ENCODE results near the gene OSTM1. TPM values are rescaled to one million over a fixed set of nuclear protein-coding genes. Genes with fewer than 3 reads are reported as not detected.

OSTM1 gene
- polyA plus RNA-seq, 1 of the 3 experiments (the other 2 are of a cell fraction) = 10.1 TPM

- TF ChIP-seq ELF1 (IDR thresholded peaks at IDR 0.05) = no peak
Observed at GRCh38 chr6:108097882-108098281, 23.3 kb upstream of the OSTM1 start (continued).

DNA sequence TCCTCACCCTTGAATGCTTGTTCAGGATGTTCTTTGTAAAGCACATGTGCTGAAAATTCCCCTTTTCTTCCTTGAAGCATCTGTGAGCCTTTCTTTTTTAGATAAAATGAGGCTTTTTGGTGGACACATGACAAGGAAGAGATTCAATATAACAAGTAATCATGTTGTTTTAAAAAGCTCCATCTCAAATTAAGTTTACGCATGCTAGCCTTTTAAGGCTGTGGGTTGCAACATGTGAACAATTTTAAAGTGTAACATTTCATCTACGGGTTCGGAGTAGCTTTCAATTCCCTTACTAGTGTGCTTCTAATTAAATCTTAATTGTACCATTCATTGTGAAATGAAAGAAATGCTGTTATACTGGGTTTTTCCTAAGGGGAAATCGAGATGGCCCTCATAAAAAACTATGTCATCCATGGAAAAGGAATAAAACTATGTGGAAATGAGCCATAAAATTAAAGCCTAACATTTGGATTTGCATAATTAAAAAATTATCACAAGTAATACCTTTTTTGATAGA lies 19.3 kb upstream of the OSTM1 start:
- Histone ChIP-seq H3K4me2 (no peak overlapping the region), H3K4me3 (ENCODE audit: low read depth in 2 of 2, low read length in 1 of 2) (no peak overlapping the region), H3K9me2 (no peaks in the 10 kb centered on the region), H3K79me2 (ENCODE audit: insufficient read depth) (no peaks in the 10 kb centered on the region), H2AFZ (ENCODE audit: low read depth) (no peak overlapping the region), H3K9me3 (no peaks in the 10 kb centered on the region), H3K27ac (ENCODE audit: low read depth in 2 of 2, low read length in 1 of 2) (no peak overlapping the region), H4K20me1 (ENCODE audit: insufficient read depth) (no peaks in the 10 kb centered on the region), H3K4me1 (ENCODE audit: control insufficient read depth in 1 of 2, insufficient read depth in 2 of 2, low read depth in 1 of 2, low read length in 1 of 2) (no peaks in the 10 kb centered on the region), H3K27me3 (ENCODE audit: insufficient read depth) (no peaks in the 10 kb centered on the region), H3K36me3 (replicated peaks in 1 of 2; ENCODE audit: control insufficient read depth in 1 of 2, insufficient read depth in 2 of 2, low read length in 1 of 2) (no peaks in the 10 kb centered on the region), H3F3A (replicated peaks; ENCODE audit: insufficient read depth) (no peaks in the 10 kb centered on the region), H3K9ac (no peak overlapping the region)
- no peak for DNase-seq
- CTCF ChIA-PET = interaction anchor here (0.7 to 1.0 kb wide), 2 partner anchors 16 to 187 kb away, joined by 3 read pairs; no protein-coding TSS in a partner anchor
- POLR2A ChIA-PET = no interaction called here
- TF ChIP-seq, protein P1, sequence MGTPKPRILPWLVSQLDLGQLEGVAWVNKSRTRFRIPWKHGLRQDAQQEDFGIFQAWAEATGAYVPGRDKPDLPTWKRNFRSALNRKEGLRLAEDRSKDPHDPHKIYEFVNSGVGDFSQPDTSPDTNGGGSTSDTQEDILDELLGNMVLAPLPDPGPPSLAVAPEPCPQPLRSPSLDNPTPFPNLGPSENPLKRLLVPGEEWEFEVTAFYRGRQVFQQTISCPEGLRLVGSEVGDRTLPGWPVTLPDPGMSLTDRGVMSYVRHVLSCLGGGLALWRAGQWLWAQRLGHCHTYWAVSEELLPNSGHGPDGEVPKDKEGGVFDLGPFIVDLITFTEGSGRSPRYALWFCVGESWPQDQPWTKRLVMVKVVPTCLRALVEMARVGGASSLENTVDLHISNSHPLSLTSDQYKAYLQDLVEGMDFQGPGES (IDR thresholded peaks at IDR 0.05; ENCODE audit: low read depth, low read length) = no peak
- TF ChIP-seq MXI1 (IDR thresholded peaks at IDR 0.05; ENCODE audit: low read depth, low read length) (no peak), MAX (IDR thresholded peaks at IDR 0.05; ENCODE audit: low read depth) (no peak), TEAD4 (IDR thresholded peaks at IDR 0.05; ENCODE audit: borderline replicate concordance, insufficient read depth) (no peak), NRF1 (IDR thresholded peaks at IDR 0.05; ENCODE audit: low read depth, low read length) (no peak), SIN3A (IDR thresholded peaks at IDR 0.05; ENCODE audit: borderline replicate concordance, low read depth, low read length) (no peak), ELF1 (IDR thresholded peaks at IDR 0.05) (no peak), GABPA (IDR thresholded peaks at IDR 0.05; ENCODE audit: low read depth) (no peak), GATA2 (CRISPR knock-in tag; IDR thresholded peaks at IDR 0.05) (no peak), FOXM1 (IDR thresholded peaks at IDR 0.05; ENCODE audit: low read depth) (no peak), NFIC (IDR thresholded peaks at IDR 0.05; ENCODE audit: borderline replicate concordance) (no peak), ZBTB33 (IDR thresholded peaks at IDR 0.05; ENCODE audit: borderline replicate concordance, low read depth) (no peak), RCOR1 (IDR thresholded peaks at IDR 0.05; ENCODE audit: low read length) (no peak), USF1 (IDR thresholded peaks at IDR 0.05; ENCODE audit: borderline replicate concordance, low read depth) (no peak), CHD2 (IDR thresholded peaks at IDR 0.05; ENCODE audit: low read length, partially characterized antibody) (no peak), POLR2AphosphoS5 (IDR thresholded peaks at IDR 0.05; ENCODE audit: low read depth, low read length) (no peak), TAF1 (IDR thresholded peaks at IDR 0.05; ENCODE audit: borderline replicate concordance, low read depth, low read length) (no peak), RXRA (IDR thresholded peaks at IDR 0.05; ENCODE audit: borderline replicate concordance, low read depth) (no peak)
- TF ChIP-seq, protein P2, sequence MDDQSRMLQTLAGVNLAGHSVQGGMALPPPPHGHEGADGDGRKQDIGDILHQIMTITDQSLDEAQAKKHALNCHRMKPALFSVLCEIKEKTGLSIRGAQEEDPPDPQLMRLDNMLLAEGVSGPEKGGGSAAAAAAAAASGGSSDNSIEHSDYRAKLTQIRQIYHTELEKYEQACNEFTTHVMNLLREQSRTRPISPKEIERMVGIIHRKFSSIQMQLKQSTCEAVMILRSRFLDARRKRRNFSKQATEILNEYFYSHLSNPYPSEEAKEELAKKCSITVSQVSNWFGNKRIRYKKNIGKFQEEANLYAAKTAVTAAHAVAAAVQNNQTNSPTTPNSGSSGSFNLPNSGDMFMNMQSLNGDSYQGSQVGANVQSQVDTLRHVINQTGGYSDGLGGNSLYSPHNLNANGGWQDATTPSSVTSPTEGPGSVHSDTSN (IDR thresholded peaks at IDR 0.05) = no peak
- WGBS (ENCODE audit: low lambda C conversion rate) = 78% methylated on average over 4 of the region's 4 CpGs

Data from SK-N-SH (cell line).